ENCODE data around the gene NAPEPLD. TPM values are rescaled to one million over a fixed set of nuclear protein-coding genes. Genes with fewer than 3 reads are reported as not detected.

Gene NAPEPLD
- total and polyA plus RNA-seq, 2 of the 8 experiments (the other 6 are each of a cell fraction or from before 2014, with no cell fraction given): 4.2 to 9.9 TPM

DNA sequence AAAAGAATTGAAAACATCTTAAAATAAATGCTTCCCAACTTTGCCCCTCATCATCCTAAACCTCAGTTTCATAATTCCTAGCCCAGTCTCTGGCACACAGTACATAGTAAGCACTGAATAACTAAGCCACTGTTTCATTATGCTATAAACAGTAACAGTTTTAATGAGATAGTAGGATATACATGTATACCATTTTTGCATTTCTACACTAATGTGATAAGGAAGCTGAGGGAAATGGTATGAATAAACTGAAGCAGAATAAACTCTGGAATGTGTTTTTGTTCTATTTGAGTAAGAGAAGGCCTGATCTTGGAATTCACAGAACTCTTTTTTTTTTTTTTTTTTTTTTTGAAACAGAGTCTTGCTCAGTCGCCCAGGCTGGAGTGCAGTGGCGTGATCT is 8.8 kb downstream of the NAPEPLD start:
- Histone ChIP-seq H4K8ac (ENCODE audit: extremely low read depth, insufficient read depth, low read length) (no peak overlapping the region), H2BK20ac (ENCODE audit: low read length) (no peak overlapping the region), H3K23me2 (ENCODE audit: low read depth, low read length) (no peaks in the 10 kb centered on the region), H2BK15ac (ENCODE audit: low read length) (no peak overlapping the region), H2AK5ac (ENCODE audit: low read depth, low read length) (no peak overlapping the region), H3K27me3 (replicated peaks in 1 of 4; ENCODE audit: control insufficient read depth in 3 of 4, extremely low read depth in 1 of 4, insufficient read depth in 3 of 4, low read length in 3 of 4) (no peaks in the 10 kb centered on the region), H3K79me2 (ENCODE audit: control insufficient read depth in 1 of 2, insufficient read depth in 2 of 2, low read length in 2 of 2) (0 out of 4 replicates have a peak, but pooled peaks cover 0 to 2% of the 10 kb centered on the region in 2 experiments), H3K4me2 (ENCODE audit: insufficient read depth in 1 of 2, low read depth in 2 of 2, low read length in 2 of 2) (no peak overlapping the region), H3K4me1 (replicated peaks in 1 of 4; ENCODE audit: control insufficient read depth in 3 of 4, insufficient read depth in 4 of 4, low read length in 3 of 4) (peaks cover 2 to 10% (median 4%) of the 10 kb centered on the region in 4 experiments; a peak in 4 of 7 replicates), H4K91ac (replicated peaks; ENCODE audit: insufficient read length, low read length) (no peak overlapping the region), H2AFZ (ENCODE audit: low read length) (no peak overlapping the region), H2BK12ac (ENCODE audit: low read depth, low read length) (no peak overlapping the region), H3K9ac (replicated peaks in 1 of 4; ENCODE audit: extremely low read depth in 1 of 4, low read depth in 3 of 4, low read length in 3 of 4) (no peak overlapping the region), H3K79me1 (ENCODE audit: low read depth, low read length) (peaks cover 2% of the 10 kb centered on the region; the same call in 1 of the 2 replicates), H2BK120ac (replicated peaks; ENCODE audit: low read depth, low read length) (no peak overlapping the region), H3K4ac (replicated peaks; ENCODE audit: insufficient read length, low read depth, low read length) (no peak overlapping the region), H4K5ac (ENCODE audit: insufficient read length, low read depth, low read length) (no peak overlapping the region), H3K9me3 (ENCODE audit: insufficient read depth in 2 of 2, low read depth in 1 of 2, low read length in 1 of 2) (no peaks in the 10 kb centered on the region), H3K18ac (ENCODE audit: extremely low read depth, low read length) (no peak overlapping the region), H3K23ac (ENCODE audit: insufficient read length) (no peak overlapping the region), H2BK5ac (ENCODE audit: low read depth, low read length) (no peak overlapping the region), H3K56ac (replicated peaks; ENCODE audit: insufficient read length, low read depth, low read length) (no peak overlapping the region), H3K36me3 (ENCODE audit: control insufficient read depth in 2 of 4, insufficient read depth in 4 of 4, low read length in 3 of 4) (no peaks in the 10 kb centered on the region), H3K4me3 (ENCODE audit: extremely low read depth in 1 of 4, insufficient read depth in 2 of 4, low read depth in 3 of 4, low read length in 4 of 4) (no peak overlapping the region), H3K14ac (ENCODE audit: insufficient read length) (no peak overlapping the region), H3K27ac (ENCODE audit: low read depth, low read length) (no peak overlapping the region), H4K20me1 (replicated peaks in 1 of 2; ENCODE audit: control insufficient read depth in 1 of 2, insufficient read depth in 2 of 2, low read length in 2 of 2) (peaks cover 0 to 3% of the 10 kb centered on the region in 2 experiments)
- CTCF ChIA-PET (ENCODE audit: partially characterized antibody): no interaction called here
- DNase-seq (ENCODE audit: low read depth in 1 of 2, low spot score in 2 of 2): no peak
- POLR2A ChIA-PET (ENCODE audit: partially characterized antibody): no interaction called here
- no CpG with 5 or more reads among the region's 2 CpGs for WGBS, 2 experiments (ENCODE audit: extremely low coverage in 1 of 2, insufficient coverage in 1 of 2, insufficient read length in 1 of 2, insufficient replicate concordance in 2 of 2, low coverage in 1 of 2, low lambda C conversion rate in 2 of 2, missing lambda C conversion rate in 1 of 2)
- no peak for FAIRE-seq
- TF ChIP-seq TAF7 (optimal IDR thresholded peaks at IDR 0.05; ENCODE audit: borderline replicate concordance, low read depth, low read length): no peak
- TF ChIP-seq PHF8 (conservative IDR thresholded peaks at IDR 0.05; ENCODE audit: low read depth, low read length): no peak
- TF ChIP-seq SP2 (IDR thresholded peaks at IDR 0.05; ENCODE audit: low read length): no peak
- TF ChIP-seq, protein P1, sequence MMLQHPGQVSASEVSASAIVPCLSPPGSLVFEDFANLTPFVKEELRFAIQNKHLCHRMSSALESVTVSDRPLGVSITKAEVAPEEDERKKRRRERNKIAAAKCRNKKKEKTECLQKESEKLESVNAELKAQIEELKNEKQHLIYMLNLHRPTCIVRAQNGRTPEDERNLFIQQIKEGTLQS (IDR thresholded peaks at IDR 0.05; ENCODE audit: insufficient read depth, low read depth, low read length): no peak
- no peak for TF ChIP-seq EZH2 (IDR thresholded peaks at IDR 0.05; ENCODE audit: low read depth, low read length, severe bottlenecking)
- TF ChIP-seq CTBP2 (IDR thresholded peaks at IDR 0.05; ENCODE audit: borderline replicate concordance, insufficient read depth, insufficient read length, low read length): no peak
- no peak for TF ChIP-seq CBX5 (IDR thresholded peaks at IDR 0.05; ENCODE audit: low read depth, low read length)
- TF ChIP-seq GABPA (IDR thresholded peaks at IDR 0.05; ENCODE audit: borderline replicate concordance, insufficient read depth, low read length): no peak
- no peak for TF ChIP-seq KDM1A (IDR thresholded peaks at IDR 0.05; ENCODE audit: borderline replicate concordance, low read length)
- no peak for TF ChIP-seq ASH2L (IDR thresholded peaks at IDR 0.05; ENCODE audit: low read length)
- no peak for TF ChIP-seq NANOG (IDR thresholded peaks at IDR 0.05; ENCODE audit: insufficient read depth, low read depth, low read length, poor library complexity, severe bottlenecking)
- no peak for TF ChIP-seq EP300 (IDR thresholded peaks at IDR 0.05; ENCODE audit: borderline replicate concordance in 1 of 2, low read depth in 2 of 2, low read length in 2 of 2)
- TF ChIP-seq CHD2 (IDR thresholded peaks at IDR 0.05; ENCODE audit: low read length): no peak

Measured in H1 (cell line).